Endodermal cell (in vitro differentiated cells): ENCODE results near the gene NDST1. TPM values are rescaled to one million over a fixed set of nuclear protein-coding genes. Genes with fewer than 3 reads are reported as not detected.

Experiments used
- DNase-seq: peaks from one replicate; pipeline ENCODE4 v3.0.0-alpha.2; 2017
- H3K27ac ChIP-seq: 2 replicates; pipeline ENCODE4 v1.5.1; 2013; ENCODE audit warnings: mild to moderate bottlenecking, low read depth, low read length, moderate library complexity
- H3K27me3 ChIP-seq: 2 replicates; pipeline ENCODE4 v1.6.1; 2013; ENCODE audit warnings: mild to moderate bottlenecking, low read length, moderate library complexity; ENCODE audit not compliant: insufficient read depth, control insufficient read depth, poor library complexity, severe bottlenecking
- H3K36me3 ChIP-seq: 2 replicates; pipeline ENCODE4 v1.7.0; 2013; ENCODE audit warnings: mild to moderate bottlenecking, low read length, moderate library complexity; ENCODE audit not compliant: control insufficient read depth, insufficient read depth
- H3K4me1 ChIP-seq: one replicate; pipeline ENCODE4 v1.7.0; 2013; ENCODE audit warnings: low read length; ENCODE audit not compliant: control insufficient read depth, insufficient read depth
- H3K4me3 ChIP-seq: 2 replicates; pipeline ENCODE4 v1.5.1; 2013; ENCODE audit warnings: mild to moderate bottlenecking, low read length, moderate library complexity
- H3K9ac ChIP-seq: 2 replicates; pipeline ENCODE4 v1.6.1; 2013; ENCODE audit warnings: mild to moderate bottlenecking, low read length, moderate library complexity; ENCODE audit not compliant: poor library complexity, severe bottlenecking; ENCODE audit errors: extremely low read depth
- H3K9me3 ChIP-seq: 2 replicates; pipeline ENCODE4 v1.6.1; 2013; ENCODE audit warnings: mild to moderate bottlenecking, low read length, moderate library complexity; ENCODE audit not compliant: control insufficient read depth
- H3K27ac Mint-ChIP-seq: 2 replicates; pipeline ENCODE4 v1.8.0; 2020; ENCODE audit warnings: mixed read lengths
- H3K27me3 Mint-ChIP-seq: 2 replicates; pipeline ENCODE4 v1.8.0; 2021; ENCODE audit warnings: mild to moderate bottlenecking, mixed read lengths; ENCODE audit not compliant: insufficient read depth
- H3K36me3 Mint-ChIP-seq: 2 replicates; pipeline ENCODE4 v1.8.0; 2020; ENCODE audit warnings: low read depth, mixed read lengths
- H3K4me1 Mint-ChIP-seq: 2 replicates; pipeline ENCODE4 v1.8.0; 2020; ENCODE audit warnings: mixed read lengths
- H3K4me3 Mint-ChIP-seq: 2 replicates; pipeline ENCODE4 v1.8.0; 2020; ENCODE audit warnings: mild to moderate bottlenecking, moderate library complexity, mixed read lengths
- H3K9me3 Mint-ChIP-seq: 2 replicates; pipeline ENCODE4 v1.8.0; 2020; ENCODE audit warnings: mild to moderate bottlenecking, mixed read lengths
- WGBS, 2 experiments: methylation state at CpG; one replicate each; pipeline versions ENCODE4 v1.1.5 to v1.1.7; 2013; ENCODE audit warnings: missing lambda C conversion rate in 2 of 2, mixed read lengths in 1 of 2; ENCODE audit not compliant: insufficient coverage in 1 of 2, insufficient read length in 1 of 2; 5-methylcytosine and 5-hydroxymethylcytosine counted together
- total RNA-seq, 2 donors: library from RNA; stranded (reverse); fragmentation: NEBNext Ultra II Directional in 1 of 2; extraction: Animal tissue kit (Norgen Biotek cat#: 25700) in 1 of 2; gene quantifications; 2 replicates in 1 of 2; 3 replicates in 1 of 2; pipeline ENCODE4 v1.2.1, GENCODE V29; 2021
- TF ChIP-seq, protein P1 (sequence below): fragments of 200-600 bp; sonication (generic); conservative IDR thresholded peaks from 2 replicates; pipeline ENCODE4 v1.5.0; 2021; ENCODE audit warnings: antibody characterized with exemption, mild to moderate bottlenecking

NDST1 gene
- total RNA-seq, 2 donors from 2014 or later: 53.3 to 71.7 TPM

DNA sequence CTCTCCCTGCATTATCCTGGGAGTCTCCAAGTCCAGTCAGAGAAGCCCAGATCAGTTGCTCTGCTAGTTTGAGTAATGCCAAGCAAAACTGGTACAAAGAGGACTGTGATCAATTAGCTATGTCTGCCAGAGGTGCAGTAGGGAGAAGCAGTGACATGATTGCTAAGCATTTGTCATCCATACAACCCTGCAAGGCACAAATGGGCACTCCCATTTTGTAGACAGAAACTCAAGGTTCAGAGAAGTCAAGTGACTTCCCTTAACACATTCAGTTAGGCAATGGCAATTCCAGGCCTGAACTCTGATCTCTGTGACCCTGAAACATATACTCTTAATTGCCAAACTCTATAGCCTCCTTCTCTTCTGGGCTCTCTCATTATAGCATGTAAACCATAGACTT is 34.0 kb downstream of the NDST1 start:
- Histone ChIP-seq H3K9me3 (peaks cover 9% of the 10 kb centered on the region), H3K9ac (no peak overlapping the region), H3K27ac (no peak overlapping the region), H3K4me3 (no peak overlapping the region), H3K27me3 (no peaks in the 10 kb centered on the region), H3K4me1 (no peaks in the 10 kb centered on the region), H3K36me3 (peaks cover 96% of the 10 kb centered on the region)
- Mint-ChIP-seq H3K36me3 (peaks cover 73% of the 10 kb centered on the region), H3K27ac (no peak overlapping the region), H3K27me3 (no peaks in the 10 kb centered on the region), H3K9me3 (peaks cover 11% of the 10 kb centered on the region), H3K4me3 (no peak overlapping the region), H3K4me1 (no peaks in the 10 kb centered on the region)
- no peak for DNase-seq
- TF ChIP-seq, protein P1, sequence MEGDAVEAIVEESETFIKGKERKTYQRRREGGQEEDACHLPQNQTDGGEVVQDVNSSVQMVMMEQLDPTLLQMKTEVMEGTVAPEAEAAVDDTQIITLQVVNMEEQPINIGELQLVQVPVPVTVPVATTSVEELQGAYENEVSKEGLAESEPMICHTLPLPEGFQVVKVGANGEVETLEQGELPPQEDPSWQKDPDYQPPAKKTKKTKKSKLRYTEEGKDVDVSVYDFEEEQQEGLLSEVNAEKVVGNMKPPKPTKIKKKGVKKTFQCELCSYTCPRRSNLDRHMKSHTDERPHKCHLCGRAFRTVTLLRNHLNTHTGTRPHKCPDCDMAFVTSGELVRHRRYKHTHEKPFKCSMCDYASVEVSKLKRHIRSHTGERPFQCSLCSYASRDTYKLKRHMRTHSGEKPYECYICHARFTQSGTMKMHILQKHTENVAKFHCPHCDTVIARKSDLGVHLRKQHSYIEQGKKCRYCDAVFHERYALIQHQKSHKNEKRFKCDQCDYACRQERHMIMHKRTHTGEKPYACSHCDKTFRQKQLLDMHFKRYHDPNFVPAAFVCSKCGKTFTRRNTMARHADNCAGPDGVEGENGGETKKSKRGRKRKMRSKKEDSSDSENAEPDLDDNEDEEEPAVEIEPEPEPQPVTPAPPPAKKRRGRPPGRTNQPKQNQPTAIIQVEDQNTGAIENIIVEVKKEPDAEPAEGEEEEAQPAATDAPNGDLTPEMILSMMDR: no peak

DNA sequence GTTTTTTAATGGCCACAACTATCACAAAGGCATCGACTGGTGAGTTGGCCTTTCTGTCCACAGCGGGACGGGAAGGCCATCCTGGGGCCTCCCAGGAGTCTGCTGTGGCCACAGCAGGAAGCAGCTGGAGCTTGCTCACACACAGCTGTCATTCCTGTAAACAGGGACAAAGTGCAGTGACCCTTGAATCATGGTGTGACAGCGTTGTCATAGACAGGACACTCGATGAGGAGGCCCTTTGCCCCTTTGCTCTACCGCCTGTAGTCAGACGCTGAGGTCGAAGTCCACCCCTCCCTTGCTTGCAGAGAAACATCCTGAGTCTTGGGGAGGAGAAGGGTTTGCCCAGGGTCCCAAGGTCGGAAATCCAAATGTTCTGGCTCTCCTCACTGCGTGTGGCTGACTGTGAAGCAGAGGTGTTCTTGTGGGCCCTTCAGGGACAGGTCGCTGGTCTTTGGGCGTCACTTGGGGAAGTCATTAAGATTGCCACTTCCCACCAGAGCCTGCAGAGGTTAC is 35.1 kb downstream of the NDST1 start:
- no peaks in the 10 kb centered on the region for H3K4me1 ChIP-seq
- 88 to 92% methylated on average over 8 to 12 of the region's 12 CpGs for WGBS, 2 experiments
- no peaks in the 10 kb centered on the region for H3K9me3 ChIP-seq
- Mint-ChIP-seq H3K36me3 (peaks cover 70% of the 10 kb centered on the region), H3K4me3 (no peak overlapping the region), H3K4me1 (no peaks in the 10 kb centered on the region), H3K27me3 (no peaks in the 10 kb centered on the region), H3K27ac (peak overlapping the region; percentile 79), H3K9me3 (peaks cover 2% of the 10 kb centered on the region)
- peaks cover 92% of the 10 kb centered on the region for H3K36me3 ChIP-seq
- no peak overlapping the region for H3K27ac ChIP-seq
- no peak overlapping the region for H3K4me3 ChIP-seq
- H3K9ac ChIP-seq: no peak overlapping the region
- H3K27me3 ChIP-seq: no peaks in the 10 kb centered on the region
- TF ChIP-seq, protein P1: no peak
- no peak for DNase-seq

DNA sequence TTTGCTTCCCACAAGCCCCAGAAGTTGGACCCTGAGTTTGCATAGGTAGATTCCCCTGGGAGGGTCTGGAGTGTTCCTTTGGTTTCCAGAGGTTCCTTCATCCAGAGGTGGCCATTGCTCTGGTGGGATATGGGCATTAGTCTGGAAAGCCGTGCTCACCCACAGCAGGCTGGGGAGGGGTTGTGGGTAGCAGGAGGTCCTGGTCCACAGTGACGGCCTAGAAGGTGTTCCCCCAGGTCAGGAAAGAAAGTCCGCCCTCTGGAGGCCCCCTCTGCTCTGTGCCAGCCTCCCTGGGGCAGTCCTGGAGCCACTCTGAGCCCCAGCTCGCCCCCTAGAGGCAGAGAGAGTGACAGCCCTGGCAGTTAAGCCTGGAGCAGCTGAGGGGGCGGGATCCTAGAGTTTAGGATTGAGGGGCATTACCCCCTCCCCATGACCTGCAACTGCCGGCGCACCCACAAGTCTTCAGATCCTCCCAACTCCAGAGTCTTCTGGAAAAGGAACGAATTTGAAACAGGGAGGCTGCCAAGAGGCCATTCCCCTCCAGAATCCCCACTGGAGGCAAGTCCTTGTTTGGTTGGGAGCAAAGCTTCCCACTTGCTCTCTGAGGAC is 36.8 kb downstream of the NDST1 start:
- no peak overlapping the region for H3K4me3 Mint-ChIP-seq
- no peaks in the 10 kb centered on the region for H3K27me3 Mint-ChIP-seq
- H3K27ac Mint-ChIP-seq: no peak overlapping the region
- H3K36me3 ChIP-seq: peaks cover 78% of the 10 kb centered on the region
- no peaks in the 10 kb centered on the region for H3K9me3 Mint-ChIP-seq
- TF ChIP-seq, protein P1: peak; percentile 97
- no peak overlapping the region for H3K9ac ChIP-seq
- H3K4me1 ChIP-seq: no peaks in the 10 kb centered on the region
- H3K36me3 Mint-ChIP-seq: peaks cover 61% of the 10 kb centered on the region
- H3K4me3 ChIP-seq: no peak overlapping the region
- H3K27me3 ChIP-seq: no peaks in the 10 kb centered on the region
- no peaks in the 10 kb centered on the region for H3K9me3 ChIP-seq
- 64 to 70% methylated on average over 2 to 8 of the region's 8 CpGs for WGBS, 2 experiments
- H3K4me1 Mint-ChIP-seq: no peaks in the 10 kb centered on the region
- DNase-seq: peak; percentile 96
- H3K27ac ChIP-seq: no peak overlapping the region
